GM23338 (cell line): Measurements from ENCODE around the gene SSMEM1.

ENCODE experiments used
- CREB1 ChIP-seq: fragments of 250-450 bp; sonication (Bioruptor Pico); IDR thresholded peaks from 2 replicates; pipeline ENCODE4 v1.5.0; 2020; ENCODE audit warnings: low read depth, mild to moderate bottlenecking, moderate library complexity
- EZH2 ChIP-seq: fragments of 200-600 bp; sonication (generic); IDR thresholded peaks from one replicate; pipeline ENCODE4 v1.8.0; 2017; ENCODE audit warnings: antibody characterized with exemption, mild to moderate bottlenecking, low read depth; ENCODE audit not compliant: unreplicated experiment
- JUNB ChIP-seq: IDR thresholded peaks from one replicate; pipeline ENCODE4 v1.6.1; 2016; ENCODE audit warnings: antibody characterized with exemption; ENCODE audit not compliant: unreplicated experiment
- POLR2AphosphoS5 ChIP-seq: IDR thresholded peaks from 2 replicates; pipeline ENCODE4 v1.6.1; 2016; ENCODE audit warnings: antibody characterized with exemption, low read depth
- REST ChIP-seq: IDR thresholded peaks from one replicate; pipeline ENCODE4 v1.6.1; 2018; ENCODE audit warnings: antibody characterized with exemption; ENCODE audit not compliant: unreplicated experiment
- STAT1 ChIP-seq: IDR thresholded peaks from one replicate; pipeline ENCODE4 v1.6.1; 2016; ENCODE audit warnings: antibody characterized with exemption; ENCODE audit not compliant: unreplicated experiment
- ZNF114 ChIP-seq: fragments of 250-450 bp; sonication (Bioruptor Pico); IDR thresholded peaks from 2 replicates; pipeline ENCODE4 v1.5.0; 2020; ENCODE audit warnings: mild to moderate bottlenecking, moderate library complexity
- TF ChIP-seq, protein P1 (sequence below), 2 experiments: fragments of 200-600 bp in 1 of 2; sonication (generic) in 1 of 2; conservative IDR thresholded peaks; 2 replicates each; pipeline versions ENCODE4 v1.5.1 to v1.6.1; 2016 to 2017; ENCODE audit warnings: antibody characterized with exemption in 2 of 2, low read depth in 2 of 2, mild to moderate bottlenecking in 2 of 2, moderate library complexity in 1 of 2
- TF ChIP-seq, protein P2 (sequence below): IDR thresholded peaks from 2 replicates; pipeline ENCODE4 v1.6.1; 2016; ENCODE audit warnings: antibody characterized with exemption

DNA sequence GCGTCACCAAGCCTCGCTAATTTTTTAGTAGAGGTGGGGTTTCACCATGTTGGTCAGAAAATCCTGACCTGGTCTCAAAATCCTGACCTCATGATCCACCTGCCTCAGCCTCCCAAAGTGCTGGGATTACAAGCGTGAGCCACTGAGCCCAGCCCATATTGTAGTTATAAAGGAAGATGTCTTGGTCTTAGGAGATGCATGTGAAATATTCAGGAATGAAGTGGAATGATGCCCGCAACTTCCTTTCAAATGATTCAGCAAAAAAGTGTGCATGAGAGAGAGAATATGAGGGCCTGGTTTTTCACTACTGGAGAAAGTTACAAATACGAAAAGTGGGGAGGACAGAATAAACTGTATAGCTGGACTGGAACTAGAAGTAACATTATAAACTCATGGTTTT lies 18.3 kb upstream of the SSMEM1 start:
- TF ChIP-seq REST = no peak
- TF ChIP-seq EZH2 = no peak
- TF ChIP-seq, protein P1, sequence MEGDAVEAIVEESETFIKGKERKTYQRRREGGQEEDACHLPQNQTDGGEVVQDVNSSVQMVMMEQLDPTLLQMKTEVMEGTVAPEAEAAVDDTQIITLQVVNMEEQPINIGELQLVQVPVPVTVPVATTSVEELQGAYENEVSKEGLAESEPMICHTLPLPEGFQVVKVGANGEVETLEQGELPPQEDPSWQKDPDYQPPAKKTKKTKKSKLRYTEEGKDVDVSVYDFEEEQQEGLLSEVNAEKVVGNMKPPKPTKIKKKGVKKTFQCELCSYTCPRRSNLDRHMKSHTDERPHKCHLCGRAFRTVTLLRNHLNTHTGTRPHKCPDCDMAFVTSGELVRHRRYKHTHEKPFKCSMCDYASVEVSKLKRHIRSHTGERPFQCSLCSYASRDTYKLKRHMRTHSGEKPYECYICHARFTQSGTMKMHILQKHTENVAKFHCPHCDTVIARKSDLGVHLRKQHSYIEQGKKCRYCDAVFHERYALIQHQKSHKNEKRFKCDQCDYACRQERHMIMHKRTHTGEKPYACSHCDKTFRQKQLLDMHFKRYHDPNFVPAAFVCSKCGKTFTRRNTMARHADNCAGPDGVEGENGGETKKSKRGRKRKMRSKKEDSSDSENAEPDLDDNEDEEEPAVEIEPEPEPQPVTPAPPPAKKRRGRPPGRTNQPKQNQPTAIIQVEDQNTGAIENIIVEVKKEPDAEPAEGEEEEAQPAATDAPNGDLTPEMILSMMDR (conservative IDR thresholded peaks at IDR 0.05; ENCODE audit: low read depth in 2 of 2) = no peak
- no peak for TF ChIP-seq POLR2AphosphoS5
- no peak for TF ChIP-seq CREB1
- no peak for TF ChIP-seq STAT1
- no peak for TF ChIP-seq ZNF114
- no peak for TF ChIP-seq JUNB
- TF ChIP-seq, protein P2, sequence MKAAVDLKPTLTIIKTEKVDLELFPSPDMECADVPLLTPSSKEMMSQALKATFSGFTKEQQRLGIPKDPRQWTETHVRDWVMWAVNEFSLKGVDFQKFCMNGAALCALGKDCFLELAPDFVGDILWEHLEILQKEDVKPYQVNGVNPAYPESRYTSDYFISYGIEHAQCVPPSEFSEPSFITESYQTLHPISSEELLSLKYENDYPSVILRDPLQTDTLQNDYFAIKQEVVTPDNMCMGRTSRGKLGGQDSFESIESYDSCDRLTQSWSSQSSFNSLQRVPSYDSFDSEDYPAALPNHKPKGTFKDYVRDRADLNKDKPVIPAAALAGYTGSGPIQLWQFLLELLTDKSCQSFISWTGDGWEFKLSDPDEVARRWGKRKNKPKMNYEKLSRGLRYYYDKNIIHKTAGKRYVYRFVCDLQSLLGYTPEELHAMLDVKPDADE = no peak
